ENCODE results near the gene LCN10.
"Not testable (repeated sequence)": the region's sequence is repeated elsewhere in the genome, so short reads cannot be mapped to it uniquely, and the experiment has no call there.

The LCN10 gene

DNA sequence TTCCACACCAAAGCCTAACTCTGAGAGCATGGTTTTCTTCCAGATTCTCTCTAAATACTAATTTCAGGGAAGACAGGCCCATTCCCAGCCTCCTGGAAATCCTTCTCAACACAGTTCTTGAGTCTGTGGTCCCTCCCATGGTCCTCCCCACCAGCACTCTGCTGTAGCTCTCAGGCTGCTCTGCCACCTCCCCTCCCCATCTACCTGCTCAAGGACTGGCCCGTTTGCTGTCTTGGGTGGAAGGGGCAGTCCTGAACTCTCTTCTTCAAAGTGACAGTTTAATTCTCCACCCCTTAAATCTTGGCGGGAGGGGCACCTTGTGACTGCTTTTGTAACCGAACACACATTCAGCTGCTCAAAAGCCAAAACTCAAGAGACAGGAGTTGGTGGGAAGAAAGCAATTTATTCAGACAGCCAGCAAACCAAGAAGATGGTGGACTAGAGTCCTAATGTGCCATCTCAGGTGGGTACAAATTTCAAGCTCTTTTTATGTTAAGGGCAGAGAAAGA is 29.2 kb upstream of the LCN10 start:
- no peak for DNase-seq (ENCODE audit: low read depth)

- DNase-seq (ENCODE audit: low read depth) = no peak
These were observed 27.0 kb upstream of the LCN10 start for GRCh38 chr9:136769710-136770191.

DNA sequence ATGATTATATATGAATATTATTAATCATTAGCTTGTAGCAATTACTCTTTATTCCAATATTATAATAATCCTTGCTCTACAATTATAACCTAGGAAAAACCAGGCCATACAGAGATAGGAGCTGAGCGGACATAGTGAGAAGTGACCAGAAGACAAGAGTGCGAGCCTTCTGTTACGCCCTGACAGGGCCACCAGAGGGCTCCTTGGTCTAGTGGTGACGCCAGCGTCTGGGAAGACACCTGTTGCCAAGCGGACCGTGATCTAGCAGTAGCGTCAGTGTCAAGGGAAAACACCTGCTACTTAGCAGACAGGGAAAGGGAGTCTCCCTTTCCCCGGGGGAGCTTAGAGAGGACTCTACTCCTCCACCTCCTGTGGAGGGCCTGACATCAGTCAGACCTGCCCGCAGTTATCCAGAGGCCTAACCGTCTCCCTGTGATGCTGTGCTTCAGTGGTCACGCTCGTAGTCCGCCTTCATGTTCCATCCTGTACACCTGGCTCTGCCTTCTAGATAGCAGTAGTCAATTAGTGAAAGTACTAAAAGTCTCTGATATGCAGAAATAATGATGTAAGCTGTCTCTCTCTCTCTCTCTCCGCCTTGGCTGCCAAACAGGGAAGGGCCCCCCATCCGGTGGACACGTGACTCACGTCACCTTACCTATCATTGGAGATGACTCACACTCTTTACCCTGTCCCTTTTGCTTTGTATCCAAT is 23.8 kb upstream of the LCN10 start:
- DNase-seq (ENCODE audit: low read depth) = peak; percentile 19

DNA sequence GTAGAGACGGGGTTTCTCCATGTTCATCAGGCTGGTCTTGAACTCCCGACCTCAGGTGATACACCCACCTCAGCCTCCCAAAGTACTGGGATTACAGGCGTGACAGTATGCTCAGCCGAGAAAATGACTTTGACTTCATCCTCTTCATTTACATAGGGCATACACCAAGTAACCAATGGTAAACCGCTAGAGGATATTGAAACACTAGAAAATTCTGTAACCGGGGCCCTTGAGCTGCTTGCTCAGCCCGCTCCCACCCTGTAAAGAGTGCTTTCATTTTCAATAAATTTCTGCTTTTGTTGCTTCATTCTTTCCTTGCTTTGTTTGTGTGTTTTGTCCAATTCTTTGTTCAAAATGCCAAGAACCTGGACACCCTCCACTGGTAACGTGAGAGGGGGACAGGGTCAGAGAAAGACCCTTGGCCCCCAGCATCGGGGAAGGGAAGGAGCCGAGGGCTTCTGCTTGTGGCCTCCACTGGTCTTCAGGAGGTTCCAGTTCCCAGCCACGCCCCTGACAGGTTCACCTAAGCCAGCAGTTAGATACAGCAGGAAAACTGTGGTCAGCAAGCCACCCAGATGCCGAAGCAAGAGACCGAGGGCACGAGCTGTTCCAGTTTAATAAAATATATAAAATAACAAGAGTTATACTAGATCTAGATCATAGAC is 23.1 kb upstream of the LCN10 start:
- DNase-seq (ENCODE audit: low read depth) = not testable (repeated sequence)

DNA sequence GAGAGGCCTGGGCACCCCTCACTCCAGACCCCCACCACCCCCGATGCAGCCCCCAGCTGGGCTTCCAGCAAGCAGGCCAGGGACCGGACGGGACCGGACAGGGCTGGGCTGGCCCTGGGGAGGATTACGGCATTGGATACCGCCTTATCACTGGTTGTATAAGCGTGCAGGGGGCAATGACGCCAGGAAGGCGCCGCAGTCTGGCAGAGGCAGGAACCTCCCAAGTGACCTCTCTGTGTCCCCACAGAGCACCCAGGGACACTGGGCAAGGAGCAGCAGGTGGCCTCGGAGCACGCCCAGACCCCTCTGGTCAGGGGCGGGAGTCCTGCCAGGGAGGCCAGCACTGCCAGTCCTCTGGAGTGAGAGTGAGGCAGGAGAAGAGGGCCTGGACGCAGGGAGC is 22.3 kb upstream of the LCN10 start:
- no peak for DNase-seq (ENCODE audit: low read depth)

- DNase-seq (ENCODE audit: low read depth) = no peak
These were observed 21.7 kb upstream of the LCN10 start, which contains the start of gene LCN15 for GRCh38 chr9:136764301-136764891. LCN15 (minus strand) TSS chr9:136764518; CDS start chr9:136764488, 30 bp downstream.

- no peak for DNase-seq (ENCODE audit: low read depth)
These were observed 20.9 kb upstream of the LCN10 start for GRCh38 chr9:136763649-136764035.

- DNase-seq (ENCODE audit: low read depth) = no peak
These were observed 20.3 kb upstream of the LCN10 start for GRCh38 chr9:136762915-136763648.

DNA sequence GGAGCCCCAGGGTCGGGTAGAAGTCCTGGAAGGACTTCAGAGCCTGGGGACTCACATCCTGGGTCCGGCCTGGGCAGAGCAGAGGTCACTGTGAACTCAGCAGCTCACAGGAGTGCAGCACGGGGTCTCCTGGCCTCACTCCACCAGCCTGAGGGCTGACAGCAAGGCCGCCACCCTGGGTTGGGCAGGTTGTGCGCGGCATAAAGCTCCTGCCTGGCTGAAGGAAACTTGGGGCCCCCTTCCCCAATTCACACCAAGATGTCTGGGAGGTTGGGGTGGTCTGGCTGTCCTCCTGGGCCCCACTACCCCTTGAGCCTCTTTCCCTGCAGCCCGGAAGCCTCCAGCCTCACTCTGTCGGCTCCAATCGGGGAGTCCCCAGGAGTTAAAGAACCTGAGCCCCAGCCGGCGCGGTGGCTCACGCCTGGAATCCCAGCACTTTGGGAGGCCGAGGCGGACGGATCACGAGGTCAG is 19.5 kb upstream of the LCN10 start:
- no peak for DNase-seq (ENCODE audit: low read depth)

- DNase-seq (ENCODE audit: low read depth) = no peak
These were observed 18.8 kb upstream of the LCN10 start for GRCh38 chr9:136761545-136761981.

- DNase-seq (ENCODE audit: low read depth) = peak; percentile 34
These were observed 18.2 kb upstream of the LCN10 start for GRCh38 chr9:136760834-136761544.

DNA sequence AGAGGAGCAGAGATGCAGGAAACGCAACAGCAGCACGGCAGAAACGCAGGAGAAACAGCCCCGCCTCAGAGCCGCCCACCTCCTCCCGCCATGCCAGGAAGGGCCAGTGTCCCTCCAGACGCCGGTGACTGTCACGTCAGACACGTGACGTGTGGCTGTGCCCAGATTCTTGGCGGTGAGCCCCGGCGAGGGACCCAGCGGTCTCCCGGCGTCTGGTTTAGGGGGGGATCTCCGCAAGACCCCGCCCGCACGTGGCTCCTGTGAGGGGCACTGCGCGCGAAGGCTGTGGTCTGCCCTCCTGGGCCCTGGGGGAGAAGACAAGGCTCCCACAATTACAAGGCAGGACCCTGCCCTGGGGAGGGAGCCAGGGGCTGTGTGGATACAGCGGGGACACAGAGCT is 17.7 kb upstream of the LCN10 start:
- DNase-seq (ENCODE audit: low read depth) = no peak

DNA sequence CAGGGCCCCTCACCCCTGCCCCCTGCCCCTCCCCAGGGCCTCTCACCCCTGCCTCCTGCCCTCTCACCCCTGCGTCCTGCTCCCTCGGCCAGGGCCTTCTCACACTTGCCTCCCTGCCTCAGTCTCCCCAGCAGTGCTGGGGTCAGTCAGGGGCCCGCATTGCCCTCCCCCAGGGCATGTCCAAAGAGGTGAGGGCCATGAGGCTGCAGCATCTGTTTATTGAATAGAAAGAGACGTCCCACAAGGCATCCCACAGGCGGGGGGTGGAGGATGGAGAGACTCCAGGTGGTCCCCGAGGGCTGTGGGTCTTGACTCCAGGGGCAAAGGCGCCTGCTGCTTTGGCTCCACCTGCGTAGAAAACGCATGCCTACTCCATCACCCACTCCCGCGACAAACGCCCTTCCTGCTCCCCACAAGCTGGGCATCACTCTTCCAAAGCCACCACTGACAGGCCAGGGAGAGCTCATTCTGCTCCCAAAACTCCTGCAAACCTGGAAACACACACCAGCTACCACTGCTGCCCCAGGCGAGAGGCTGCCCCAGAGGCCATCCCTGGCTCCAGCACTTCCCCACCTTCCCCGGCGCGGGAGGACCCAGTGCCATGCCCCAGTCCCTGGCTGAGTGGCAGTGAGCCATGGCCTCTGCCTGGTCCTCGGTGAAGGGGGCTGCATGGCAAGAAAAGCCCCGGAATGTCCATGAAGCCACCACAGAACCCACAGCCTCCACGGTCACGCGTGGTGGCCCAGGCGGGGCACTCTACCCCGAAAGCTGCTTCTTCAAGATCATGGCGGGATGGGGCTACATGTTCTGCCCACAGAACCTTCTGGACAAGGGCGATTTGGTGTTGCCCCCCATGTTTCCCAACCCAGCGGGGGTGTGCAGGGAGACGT is 16.9 kb upstream of the LCN10 start:
- DNase-seq (ENCODE audit: low read depth) = no peak

- no peak for DNase-seq (ENCODE audit: low read depth)
These were observed 16.3 kb upstream of the LCN10 start for GRCh38 chr9:136759001-136759400.

DNA sequence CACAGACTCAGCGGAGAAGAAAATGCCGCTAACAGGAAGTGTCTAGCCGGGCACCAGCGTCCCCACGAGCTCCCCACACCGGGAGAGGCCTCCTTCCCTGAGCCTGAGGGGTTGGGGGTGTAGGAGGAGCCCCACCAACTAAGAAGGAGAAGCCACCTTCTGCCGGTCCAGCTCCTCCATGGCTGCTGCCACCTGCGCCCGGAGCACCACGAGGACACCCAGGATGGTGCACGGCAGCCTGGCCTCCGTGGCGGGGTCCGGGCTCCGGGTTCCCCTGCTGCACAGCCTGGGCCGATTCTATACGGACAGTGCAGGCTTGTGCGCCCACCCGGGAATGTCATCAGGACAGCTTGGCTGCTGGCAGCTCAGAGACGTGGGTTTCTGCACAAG is 15.0 kb upstream of the LCN10 start:
- no peak for DNase-seq (ENCODE audit: low read depth)

DNA sequence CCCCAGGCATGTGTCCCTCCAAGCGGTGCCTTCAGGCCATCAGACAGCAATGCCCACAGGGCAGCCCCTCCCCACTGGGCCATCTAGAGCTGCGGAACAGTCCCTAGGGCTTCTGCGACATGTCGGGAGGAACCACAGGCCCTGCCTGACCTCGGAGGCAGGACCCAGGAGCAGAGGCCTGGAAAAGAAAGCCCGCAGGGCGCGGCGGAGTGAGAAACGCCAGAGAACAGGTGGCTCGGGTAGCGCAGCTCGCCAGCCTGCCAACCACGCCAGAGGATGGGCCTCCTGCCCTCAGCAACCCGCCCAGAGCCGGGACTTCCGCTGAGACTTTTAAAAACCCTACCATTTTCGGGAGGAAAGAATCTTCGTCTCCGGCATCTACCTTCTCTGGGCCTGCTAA is 14.6 kb upstream of the LCN10 start:
- DNase-seq (ENCODE audit: low read depth) = no peak

DNA sequence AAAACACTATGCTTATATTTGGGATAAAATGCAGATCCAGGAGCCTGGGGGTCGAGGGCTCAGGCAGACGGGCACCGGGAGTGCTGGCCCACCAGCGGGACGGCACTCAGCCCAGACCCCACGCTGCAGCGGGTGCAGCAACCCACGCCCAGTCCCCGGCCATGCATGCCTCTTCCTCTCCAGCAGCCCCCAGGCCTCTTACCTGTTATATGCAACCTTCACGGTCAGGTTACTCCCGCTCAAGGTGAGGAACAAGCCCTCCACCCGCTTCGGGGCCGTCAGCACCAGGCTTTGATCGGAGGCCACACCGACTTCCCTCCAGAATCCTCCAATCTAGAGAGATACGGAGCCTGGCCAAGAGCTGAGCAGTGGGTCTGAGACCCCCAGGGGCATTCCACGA is 14.1 kb upstream of the LCN10 start:
- DNase-seq (ENCODE audit: low read depth) = no peak

DNA sequence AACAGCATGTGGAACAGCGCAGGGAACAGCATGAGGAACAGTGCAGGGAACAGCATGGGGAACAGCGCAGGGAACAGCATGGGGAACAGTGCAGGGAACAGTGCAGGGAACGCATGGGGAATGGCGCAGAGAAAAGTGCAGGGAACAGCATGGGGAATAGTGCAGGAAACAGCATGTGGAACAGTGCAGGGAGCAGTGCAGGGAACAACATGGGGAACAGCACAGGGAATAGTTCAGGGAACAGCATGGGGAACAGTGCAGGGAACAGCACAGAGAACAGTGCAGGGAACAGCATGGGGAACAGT is 13.3 kb upstream of the LCN10 start:
- DNase-seq (ENCODE audit: low read depth) = no peak

GRCh38 chr9:136755302-136756133 is 12.8 kb upstream of the LCN10 start:
- not testable (repeated sequence) for DNase-seq (ENCODE audit: low read depth)
